Naive thymus-derived CD8-positive, alpha-beta T cell (primary cell): ENCODE measurements around the gene GFRA4. TPM values are rescaled to one million over a fixed set of nuclear protein-coding genes. Genes with fewer than 3 reads are reported as not detected.

Experiments used
- ATAC-seq, 2 donors: fragments of 150-1000 bp; cut with Tn5 transposase in 1 of 2; sonication (Bioruptor Pico), chemical (Tn5 transposase) in 1 of 2; 1 replicate in 1 of 2; 2 replicates in 1 of 2; pipeline ENCODE4 v1.10.0; 2021; ENCODE audit warnings: mild to moderate bottlenecking in 2 of 2, moderate library complexity in 2 of 2
- POLR2A ChIA-PET: fragments of 350-600 bp; sonication (Branson Sonifier 250); formaldehyde crosslinking; loops from one replicate; lab custom pipeline; 2021; ENCODE audit warnings: antibody characterized with exemption; lab: Charles Lee
- DNase-seq, 10 donors: peaks; one replicate each; pipeline versions ENCODE4 v3.0.0 to v3.0.0-alpha.2; 2020 to 2022
- H3K27ac Mint-ChIP-seq, 10 donors: one replicate each; pipeline ENCODE4 v1.8.0; 2020 to 2022; ENCODE audit warnings: mild to moderate bottlenecking in 10 of 10, mixed read lengths in 10 of 10, moderate library complexity in 4 of 10, inconsistent platforms in 1 of 10
- H3K27me3 Mint-ChIP-seq, 5 donors: one replicate each; pipeline ENCODE4 v1.8.0; 2021 to 2022; ENCODE audit warnings: mixed read lengths in 5 of 5
- H3K36me3 Mint-ChIP-seq, 3 donors: one replicate each; pipeline ENCODE4 v1.8.0; 2020 to 2022; ENCODE audit warnings: mixed read lengths in 3 of 3, mild to moderate bottlenecking in 2 of 3, inconsistent platforms in 1 of 3
- H3K4me1 Mint-ChIP-seq, 4 donors: one replicate each; pipeline ENCODE4 v1.8.0; 2021 to 2022; ENCODE audit warnings: mixed read lengths in 4 of 4
- H3K4me3 Mint-ChIP-seq, 10 donors: one replicate each; pipeline ENCODE4 v1.8.0; 2020 to 2022; ENCODE audit warnings: mild to moderate bottlenecking in 10 of 10, mixed read lengths in 10 of 10, moderate library complexity in 6 of 10, inconsistent platforms in 1 of 10
- H3K9me3 Mint-ChIP-seq, 9 donors: one replicate each; pipeline ENCODE4 v1.8.0; 2020 to 2022; ENCODE audit warnings: mixed read lengths in 9 of 9, mild to moderate bottlenecking in 3 of 9, inconsistent platforms in 1 of 9, moderate library complexity in 1 of 9
- polyA plus RNA-seq, 3 donors: library from polyadenylated mRNA; unstranded; fragments of 300-500 nt; fragmentation: Illumina TruSeq; gene quantifications; one replicate each; pipeline ENCODE4 v1.2.3, GENCODE V29; 2021
- total RNA-seq, 8 experiments: library from RNA in 2 of 8; stranded (reverse) in 2 of 8; gene quantifications; one replicate each; pipeline ENCODE4 v1.2.3 and lab custom pipeline; 2021 to 2026

GFRA4 gene
- total and polyA plus RNA-seq, 5 experiments from 2014 or later: not detected

- H3K27me3 Mint-ChIP-seq: no peaks in the 10 kb centered on the region
- peaks cover 0 to 53% (median 14%) of the 10 kb centered on the region in 3 donors for H3K36me3 Mint-ChIP-seq
- no peaks in the 10 kb centered on the region for H3K9me3 Mint-ChIP-seq
- H3K27ac Mint-ChIP-seq: no peak overlapping the region
- no peak overlapping the region for H3K4me3 Mint-ChIP-seq
- POLR2A ChIA-PET: interaction anchor here (0.6 kb wide), 2 partner anchors 31 to 325 kb away, joined by 3 to 6 read pairs; no protein-coding TSS in a partner anchor
- no peak for DNase-seq
- peaks cover 0 to 3% (median 0%) of the 10 kb centered on the region in 4 donors for H3K4me1 Mint-ChIP-seq
- no peak for ATAC-seq
These were observed 48.7 kb downstream of the GFRA4 start for GRCh38 chr20:3614466-3614865.

- peaks cover 0 to 53% (median 16%) of the 10 kb centered on the region in 3 donors for H3K36me3 Mint-ChIP-seq
- no peak overlapping the region for H3K4me3 Mint-ChIP-seq
- POLR2A ChIA-PET: no interaction called here
- no peaks in the 10 kb centered on the region for H3K9me3 Mint-ChIP-seq
- H3K4me1 Mint-ChIP-seq: peaks cover 0 to 3% (median 0%) of the 10 kb centered on the region in 4 donors
- H3K27me3 Mint-ChIP-seq: no peaks in the 10 kb centered on the region
- H3K27ac Mint-ChIP-seq: peak overlapping the region in 1 of 10 donors; percentile 51
- ATAC-seq: no peak
- no peak for DNase-seq
These were observed 49.3 kb downstream of the GFRA4 start for GRCh38 chr20:3613821-3614440.

GRCh38 chr20:3612795-3613572, 50.2 kb downstream of the GFRA4 start:
- no peak for DNase-seq
- Mint-ChIP-seq H3K27me3 (no peaks in the 10 kb centered on the region), H3K9me3 (no peaks in the 10 kb centered on the region), H3K4me1 (peaks cover 0 to 2% (median 0%) of the 10 kb centered on the region in 4 donors), H3K4me3 (no peak overlapping the region), H3K27ac (no peak overlapping the region), H3K36me3 (peaks cover 0 to 61% (median 18%) of the 10 kb centered on the region in 3 donors)
- ATAC-seq: no peak
- POLR2A ChIA-PET: no interaction called here

GRCh38 chr20:3611901-3612300, 51.3 kb downstream of the GFRA4 start:
- Mint-ChIP-seq H3K36me3 (peaks cover 0 to 62% (median 13%) of the 10 kb centered on the region in 3 donors), H3K4me1 (no peaks in the 10 kb centered on the region)
- ATAC-seq: no peak

More at GRCh38 chr20:3611901-3612300, 51.3 kb downstream of the GFRA4 start:
- Mint-ChIP-seq H3K27me3 (no peaks in the 10 kb centered on the region), H3K27ac (no peak overlapping the region), H3K9me3 (no peaks in the 10 kb centered on the region), H3K4me3 (no peak overlapping the region)
- no peak for DNase-seq
- POLR2A ChIA-PET: no interaction called here

Other genes with a start within 250 kb of the GFRA4 start
- 10 to 100 TPM; 13.1 to 13.9 TPM for gene ATRN, start 192.4 kb downstream of the GFRA4 start, total RNA-seq
- gene ATRN, start 192.4 kb downstream of the GFRA4 start, polyA plus RNA-seq: 1 to 10 TPM; 7.0 to 9.4 (median 7.6) TPM
- gene ADAM33, start 18.6 kb upstream of the GFRA4 start, total RNA-seq: not detected
- not detected for gene ADAM33, start 18.6 kb upstream of the GFRA4 start, polyA plus RNA-seq
- gene SIGLEC1, start 49.2 kb upstream of the GFRA4 start, total RNA-seq: under 1 TPM; 0.22 to 0.62 TPM
- gene SIGLEC1, start 49.2 kb upstream of the GFRA4 start, polyA plus RNA-seq: not detected
- not detected for gene HSPA12B, start 69.3 kb upstream of the GFRA4 start, total RNA-seq
- gene HSPA12B, start 69.3 kb upstream of the GFRA4 start, polyA plus RNA-seq: under 1 TPM in 2 of 3 donors, not detected in 1; 0.05 to 0.07 TPM
- gene ADISSP, start 104.4 kb upstream of the GFRA4 start, total RNA-seq: 10 to 100 TPM; 19.5 to 19.6 TPM
- gene ADISSP, start 104.4 kb upstream of the GFRA4 start, polyA plus RNA-seq: 10 to 100 TPM; 17.6 to 32.4 (median 22.2) TPM
- under 1 TPM in 1 of 2 experiments, not detected in 1; 0.33 TPM for gene SPEF1, start 118.0 kb upstream of the GFRA4 start, total RNA-seq
- not detected for gene SPEF1, start 118.0 kb upstream of the GFRA4 start, polyA plus RNA-seq
- 10 to 100 TPM; 45.8 to 48.6 TPM for gene CENPB, start 123.3 kb upstream of the GFRA4 start, total RNA-seq
- 1 to 10 TPM; 1.0 to 1.7 (median 1.4) TPM for gene CENPB, start 123.3 kb upstream of the GFRA4 start, polyA plus RNA-seq
- 100 to 1,000 TPM; 320 to 336 TPM for gene CDC25B, start 132.9 kb upstream of the GFRA4 start, total RNA-seq
- gene CDC25B, start 132.9 kb upstream of the GFRA4 start, polyA plus RNA-seq: 10 to 100 TPM; 38.1 to 49.7 (median 42.0) TPM
- gene AP5S1, start 157.1 kb upstream of the GFRA4 start, total RNA-seq: 10 to 100 TPM; 12.6 to 14.5 TPM
- 10 to 100 TPM; 10.1 to 21.8 (median 19.3) TPM for gene AP5S1, start 157.1 kb upstream of the GFRA4 start, polyA plus RNA-seq
- gene MAVS, start 183.4 kb upstream of the GFRA4 start, total RNA-seq: 10 to 100 TPM; 41.9 to 45.7 TPM
- gene MAVS, start 183.4 kb upstream of the GFRA4 start, polyA plus RNA-seq: 1 to 10 TPM; 2.2 to 8.5 (median 3.3) TPM
- 10 to 100 TPM; 66.6 to 72.5 TPM for gene PANK2, start 226.0 kb upstream of the GFRA4 start, total RNA-seq
- 10 to 100 TPM; 32.9 to 36.8 (median 36.8) TPM for gene PANK2, start 226.0 kb upstream of the GFRA4 start, polyA plus RNA-seq